HG03066 (cell line): ENCODE results near the gene B9D1.

Experiments used
- ATAC-seq: cut with Tn5 transposase; IDR thresholded peaks from one replicate; pipeline ENCODE4 v1.9.1; 2021; ENCODE audit warnings: low read depth; ENCODE audit not compliant: unreplicated experiment

Gene B9D1, protein sequence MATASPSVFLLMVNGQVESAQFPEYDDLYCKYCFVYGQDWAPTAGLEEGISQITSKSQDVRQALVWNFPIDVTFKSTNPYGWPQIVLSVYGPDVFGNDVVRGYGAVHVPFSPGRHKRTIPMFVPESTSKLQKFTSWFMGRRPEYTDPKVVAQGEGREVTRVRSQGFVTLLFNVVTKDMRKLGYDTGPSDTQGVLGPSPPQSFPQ

DNA sequence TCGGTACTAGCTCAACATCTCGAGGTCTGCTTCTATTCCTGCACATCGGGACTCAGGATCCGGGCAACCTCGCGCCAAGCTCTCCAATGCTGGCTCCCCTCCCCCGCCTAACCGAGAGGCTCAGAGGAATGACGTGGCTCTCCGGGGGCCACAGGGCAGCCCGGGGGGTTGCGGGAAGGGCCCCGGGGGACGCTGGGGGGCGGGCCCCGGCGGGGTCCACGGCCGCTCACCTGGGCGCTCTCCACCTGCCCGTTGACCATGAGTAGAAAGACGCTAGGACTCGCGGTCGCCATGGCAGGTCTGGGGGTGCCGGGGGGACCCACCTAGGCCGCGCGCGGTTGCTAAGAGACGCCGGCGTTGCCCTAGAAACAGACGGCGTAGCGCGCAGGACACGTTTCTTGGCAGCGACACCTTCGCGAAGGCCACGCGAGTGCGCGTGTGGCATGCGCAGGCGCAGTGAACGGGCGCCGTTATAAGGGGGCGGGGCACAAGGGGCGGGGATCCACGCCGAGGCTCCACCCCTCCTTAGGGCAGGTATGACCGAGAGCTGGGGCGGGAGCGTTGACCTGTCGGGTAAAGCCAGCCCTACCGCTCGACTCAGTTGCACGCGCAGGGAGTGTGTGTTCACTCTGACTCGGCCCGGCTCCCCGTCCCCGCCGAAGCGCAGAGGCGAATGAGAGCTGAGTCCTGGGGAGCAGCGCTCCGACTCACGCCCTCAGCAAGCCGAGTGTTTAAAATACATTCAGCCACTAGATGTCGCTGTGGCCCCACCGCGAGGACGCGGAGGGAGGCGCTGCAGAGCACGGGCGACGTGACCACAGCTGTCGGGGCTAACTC is at the start of gene B9D1:
TSS of gene B9D1 (minus strand) at position 447 of the 837 bp plus-strand sequence. CDS start at position 293, 154 bp downstream.
- peak; percentile 79 for ATAC-seq

DNA sequence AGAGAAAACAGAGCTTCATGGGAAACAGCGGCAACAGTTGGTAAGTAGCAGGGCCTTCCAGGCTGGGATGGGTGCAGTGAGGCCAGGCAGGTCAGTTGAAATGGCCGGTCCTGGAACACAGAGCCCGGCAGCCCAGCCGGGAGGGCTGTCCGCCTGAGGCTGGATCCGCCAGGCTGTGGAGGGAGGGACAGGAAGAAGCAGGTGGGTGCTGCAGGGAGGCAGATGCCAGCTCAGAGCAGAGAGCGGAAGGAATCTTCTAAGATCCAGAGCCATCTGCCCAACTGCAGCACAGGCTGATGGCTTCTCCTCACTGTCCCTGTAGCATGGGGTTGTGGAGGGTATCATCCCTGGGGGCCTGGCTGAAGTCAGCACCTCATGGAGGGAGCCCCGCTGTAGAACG is 49.1 kb upstream of the B9D1 start:
- no peak for ATAC-seq

DNA sequence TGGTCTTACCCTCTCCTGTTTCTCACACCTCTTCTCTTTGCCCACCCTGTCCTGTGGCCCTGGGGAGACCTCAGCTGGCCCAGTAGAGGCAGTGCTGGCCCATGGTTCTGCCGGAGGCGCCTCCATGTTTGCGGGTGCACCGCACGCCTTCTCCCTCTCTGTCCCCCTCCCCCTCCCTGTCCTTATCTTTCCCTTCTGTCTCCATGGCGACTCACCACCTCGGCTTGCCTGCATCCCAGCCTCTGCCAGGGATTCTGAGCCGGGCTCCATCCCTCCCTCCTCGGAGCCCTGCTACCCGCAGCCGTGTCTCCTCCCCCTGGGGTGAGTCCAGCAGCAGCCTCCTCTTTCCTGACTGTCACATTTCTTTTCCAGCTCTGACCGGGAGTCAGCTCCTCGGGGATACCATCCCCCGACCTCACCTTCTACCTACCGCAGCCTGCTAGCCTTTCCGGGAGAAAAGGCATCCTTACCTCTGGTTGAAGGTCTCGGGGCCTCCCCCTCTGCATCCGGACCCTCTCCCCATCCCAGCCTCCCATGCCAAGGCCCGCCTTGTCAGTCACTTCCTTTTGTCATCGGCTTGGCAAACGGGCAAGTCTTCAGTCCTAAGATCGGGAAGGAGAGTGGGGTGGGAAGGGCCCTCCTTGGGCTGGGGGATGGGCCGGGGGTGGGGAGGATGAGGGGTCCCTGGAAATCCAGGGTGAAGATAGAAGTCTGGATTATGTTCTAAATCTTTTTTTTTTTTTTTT is 48.5 kb upstream of the B9D1 start, which contains the start of gene RNF112:
TSS of gene RNF112 (plus strand) at position 358 of the 746 bp plus-strand sequence. CDS start at position 535, 177 bp downstream.
- ATAC-seq: no peak

DNA sequence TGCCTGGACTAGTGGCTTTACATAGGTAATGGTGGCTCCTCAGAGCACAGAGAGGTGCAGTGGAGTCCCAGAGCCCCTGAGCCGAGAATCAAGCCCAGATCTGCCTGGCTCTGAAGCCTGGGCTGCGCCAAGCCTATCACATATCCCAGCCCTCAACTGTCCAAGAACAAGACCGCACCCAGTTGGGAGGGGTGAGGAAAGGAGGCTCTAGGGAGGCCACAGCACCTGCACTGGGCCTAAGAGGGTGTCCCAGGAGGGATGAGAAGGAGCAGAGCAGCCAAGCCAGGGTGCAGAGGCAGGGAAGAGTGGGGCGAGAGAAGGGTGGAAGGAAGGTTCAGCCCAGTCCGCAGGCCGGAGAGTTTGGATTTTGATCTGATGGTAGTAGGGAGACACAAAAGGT is 47.6 kb upstream of the B9D1 start:
- ATAC-seq: no peak

DNA sequence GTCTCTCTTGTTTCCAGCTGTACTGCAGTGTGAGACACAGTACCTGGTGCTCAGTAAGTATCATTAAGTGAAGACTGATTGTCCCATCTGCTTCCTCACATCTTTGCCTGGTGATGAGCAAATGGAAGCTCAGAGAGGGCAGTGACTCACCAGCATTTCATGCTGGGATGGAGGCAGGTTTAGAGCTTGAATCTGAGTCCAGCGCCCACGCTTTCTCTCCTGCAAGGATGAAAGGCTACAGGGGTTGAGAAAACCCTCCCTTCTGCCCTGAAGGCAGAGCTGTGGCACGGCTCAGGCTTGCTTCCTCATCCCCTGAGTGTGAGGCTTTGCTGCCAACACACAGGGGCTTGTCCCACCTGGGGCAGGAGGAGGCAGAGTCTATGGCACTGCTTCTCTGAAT is 47.0 kb upstream of the B9D1 start:
- no peak for ATAC-seq

DNA sequence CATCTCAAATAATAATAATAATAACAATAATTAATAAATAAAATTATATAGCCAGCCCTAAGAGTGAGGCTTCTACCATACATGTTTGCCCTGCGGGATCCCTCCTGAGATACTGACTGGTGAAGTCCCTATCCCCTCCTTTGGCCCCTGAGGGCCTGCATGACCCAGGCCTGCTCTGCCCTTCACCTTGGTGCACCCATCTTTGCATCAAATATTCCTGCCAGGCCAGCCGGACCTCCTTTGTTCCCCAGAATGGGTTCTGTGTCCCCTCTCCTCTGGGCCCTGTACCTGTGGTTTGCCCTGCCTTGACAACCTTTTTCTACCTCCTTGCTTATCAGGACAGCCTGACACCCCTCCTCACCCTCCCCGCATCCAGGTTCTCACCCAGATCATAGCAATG is 46.5 kb upstream of the B9D1 start:
- ATAC-seq: no peak

DNA sequence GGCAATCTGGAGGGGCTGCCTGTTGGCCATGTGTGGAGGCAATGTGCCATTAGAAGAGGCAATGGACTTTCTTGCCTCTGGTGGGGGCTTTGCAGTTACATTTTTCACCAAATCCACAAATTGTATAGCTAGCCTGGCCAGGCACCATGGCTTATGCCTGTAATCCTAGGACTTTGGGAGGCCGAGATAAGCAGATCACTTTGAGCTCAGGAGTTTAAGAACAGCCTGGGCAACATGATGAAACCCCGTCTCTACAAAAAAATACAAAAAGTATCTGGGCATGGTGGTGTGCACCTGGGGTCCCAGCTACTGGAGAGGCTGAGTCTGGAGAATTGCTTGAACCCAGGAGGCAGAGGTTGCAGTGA is 45.8 kb upstream of the B9D1 start:
- ATAC-seq: no peak

DNA sequence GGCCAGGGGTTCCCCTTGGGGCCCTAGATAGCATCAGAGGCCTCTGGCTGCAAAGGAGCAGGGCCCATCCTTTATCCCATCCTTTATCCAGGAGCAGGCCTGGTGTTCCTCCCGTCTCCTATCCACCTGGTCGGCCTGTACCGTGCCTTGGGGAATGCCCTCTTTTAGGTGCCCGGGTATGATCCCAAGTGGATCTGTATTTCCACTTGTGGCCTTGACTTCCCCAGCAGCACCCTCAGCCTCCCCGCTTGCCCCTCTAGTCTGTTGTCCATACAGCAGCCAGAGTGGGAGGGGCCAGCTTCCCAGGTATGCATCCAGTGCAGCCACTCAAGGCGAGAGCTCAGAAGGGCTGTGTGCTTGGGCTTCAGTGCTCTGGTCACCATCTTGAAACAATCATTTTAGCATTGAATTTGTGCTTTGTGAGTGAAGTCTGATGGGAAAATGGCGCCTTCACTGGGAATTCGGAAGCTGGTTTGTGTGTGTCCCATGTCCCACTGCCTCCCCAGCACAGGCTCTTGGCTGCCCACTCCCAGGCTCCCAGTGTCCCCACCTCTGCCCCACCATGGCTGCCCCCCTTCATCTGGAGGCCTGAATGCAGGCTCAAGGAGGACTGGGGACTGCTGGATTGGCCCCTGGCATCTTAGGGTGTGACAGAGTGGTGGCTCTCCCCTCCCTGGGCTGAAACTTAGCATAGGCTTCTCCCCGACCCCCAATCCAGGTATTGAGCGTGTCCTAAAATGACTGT is 45.2 kb upstream of the B9D1 start:
- no peak for ATAC-seq

DNA sequence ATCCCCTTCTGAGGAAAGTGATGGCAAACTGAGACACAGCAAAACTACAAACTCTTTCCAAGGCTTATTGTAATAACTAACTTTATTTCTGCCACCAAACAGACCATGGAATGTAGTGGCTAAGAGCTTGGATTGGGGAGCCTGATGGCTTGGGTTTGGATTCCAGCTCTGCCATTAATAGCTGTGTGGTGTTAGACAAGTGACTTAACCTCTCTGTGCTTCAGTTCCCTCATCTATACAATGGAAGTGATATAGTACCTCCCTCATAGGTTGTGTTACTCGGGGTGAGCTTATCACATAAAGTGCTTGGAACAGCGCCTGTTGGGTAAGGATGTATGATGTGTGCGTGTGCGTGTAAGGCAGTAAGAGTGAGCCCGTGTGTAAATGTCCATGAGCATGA is 42.6 kb upstream of the B9D1 start:
- ATAC-seq: no peak

DNA sequence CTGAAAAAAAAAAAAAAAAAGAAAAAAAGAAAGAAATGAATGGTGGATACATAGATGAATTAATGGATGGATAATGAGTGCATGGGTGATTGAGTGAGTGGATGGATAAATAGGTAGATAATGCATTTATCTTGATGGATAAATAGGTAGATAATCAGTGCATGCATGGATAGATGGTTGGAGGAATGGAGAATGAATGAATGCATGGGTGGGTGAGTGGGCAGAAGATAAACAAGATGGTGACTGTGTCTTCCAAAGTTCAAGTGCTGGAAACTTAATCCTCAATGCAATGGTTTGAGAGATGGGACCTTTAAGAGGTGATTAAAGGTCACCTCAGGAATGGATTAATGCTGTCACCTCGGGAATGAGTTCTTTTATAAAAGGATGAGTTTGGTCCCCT is 41.7 kb upstream of the B9D1 start:
- no peak for ATAC-seq

DNA sequence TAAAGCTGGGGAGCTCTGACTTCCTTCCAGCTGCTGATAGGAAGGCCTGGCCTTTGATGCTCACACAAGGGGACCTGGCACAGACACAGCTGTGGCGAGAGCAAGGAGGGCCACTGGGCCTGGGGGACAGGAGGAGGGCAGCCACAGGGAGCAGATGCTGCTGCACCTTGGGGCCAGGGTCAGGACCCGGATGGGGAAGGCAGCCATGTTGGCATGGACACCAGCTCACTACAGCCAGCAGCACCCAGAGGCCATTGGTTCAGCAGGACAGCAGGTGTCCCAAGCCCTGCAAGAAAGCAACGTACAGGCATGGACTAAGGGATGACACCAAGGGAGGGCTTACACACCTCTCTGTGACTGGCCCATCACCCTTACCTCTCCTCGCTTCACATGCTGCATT is 40.5 kb upstream of the B9D1 start:
- ATAC-seq: no peak

DNA sequence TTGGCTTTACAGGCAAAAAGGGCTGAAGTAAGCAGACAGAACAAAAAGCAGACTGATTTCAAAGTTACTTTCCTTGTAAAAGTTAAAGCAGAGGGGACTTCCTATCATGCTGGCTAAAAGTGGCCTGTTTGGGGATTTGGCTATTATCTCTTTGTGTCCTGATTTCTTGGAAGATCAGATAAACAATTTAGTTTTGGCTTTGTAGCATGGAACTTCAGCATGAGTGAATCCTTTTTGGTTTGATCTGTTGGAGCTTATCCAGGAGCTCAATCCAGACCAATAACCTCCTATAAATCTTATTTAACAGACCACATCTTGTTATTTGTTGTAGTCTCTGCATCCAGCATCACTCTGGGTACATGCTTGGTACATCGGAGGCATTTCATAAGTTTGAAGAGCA is 39.6 kb upstream of the B9D1 start:
- ATAC-seq: no peak

DNA sequence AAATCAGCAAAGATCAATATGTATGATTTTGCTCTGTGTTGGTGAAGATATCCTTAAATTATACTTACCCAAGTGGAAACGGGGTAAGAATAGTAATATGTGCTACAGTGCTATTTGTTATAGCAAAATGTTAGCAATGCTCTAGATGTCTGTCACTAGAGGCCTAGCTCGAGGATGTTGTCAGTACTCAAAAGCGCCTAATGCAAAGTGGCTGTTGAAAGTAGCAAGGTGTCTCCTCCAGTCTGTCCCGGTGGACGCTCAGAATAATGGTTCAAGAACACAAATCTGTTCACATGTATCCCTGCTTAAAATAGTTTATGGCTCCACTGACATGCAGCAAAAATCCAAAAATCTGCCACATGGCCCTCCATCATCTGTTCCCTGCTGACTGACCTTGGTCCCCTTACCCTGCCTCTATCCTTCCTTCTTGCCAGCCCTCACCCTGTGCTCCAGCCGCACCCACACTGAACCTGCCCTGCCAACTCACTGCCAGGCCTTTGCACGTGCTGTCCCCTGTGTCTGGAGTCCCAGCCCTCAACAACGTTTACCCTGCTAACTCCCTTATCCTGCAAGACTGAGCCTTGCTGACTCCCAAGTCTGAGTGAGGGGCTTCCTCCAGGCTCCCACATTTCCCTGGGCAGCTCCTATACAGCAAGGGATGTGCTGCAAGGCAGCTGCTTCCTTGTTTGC is 38.9 kb upstream of the B9D1 start:
- ATAC-seq: no peak

DNA sequence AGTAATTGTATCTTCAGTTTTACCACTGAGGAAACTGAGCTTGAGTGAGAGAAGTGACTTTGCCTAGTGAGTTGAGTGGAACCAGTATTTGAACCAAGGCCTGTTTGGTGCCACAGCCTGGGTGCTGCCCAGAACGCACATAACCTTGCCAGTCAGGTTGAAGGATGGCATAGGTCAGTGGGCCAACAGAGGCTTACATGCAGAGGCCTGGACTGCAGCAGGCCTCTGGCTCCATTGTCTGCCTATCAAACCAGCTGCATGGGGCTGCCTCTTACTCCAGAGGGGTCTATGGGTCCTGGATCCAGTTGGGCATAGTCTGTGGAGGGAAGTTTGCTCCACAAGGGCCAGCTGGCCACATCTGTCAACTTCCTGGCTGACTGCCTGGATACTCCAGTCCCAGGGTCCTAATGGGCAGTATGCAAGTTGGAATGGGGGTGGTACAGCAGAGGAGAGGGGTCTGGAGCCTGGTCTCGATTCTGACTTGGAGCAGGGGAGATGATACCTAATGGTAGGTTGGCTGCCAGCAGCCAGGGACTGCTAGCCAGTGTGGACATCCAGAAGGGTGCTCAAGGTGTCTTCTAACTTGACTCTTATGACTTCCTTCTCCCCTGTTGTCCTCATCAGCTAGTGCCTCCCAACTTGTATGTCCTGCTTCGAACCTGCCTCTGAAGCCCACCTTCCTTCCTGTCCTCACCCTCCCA is 37.4 kb upstream of the B9D1 start:
- no peak for ATAC-seq

DNA sequence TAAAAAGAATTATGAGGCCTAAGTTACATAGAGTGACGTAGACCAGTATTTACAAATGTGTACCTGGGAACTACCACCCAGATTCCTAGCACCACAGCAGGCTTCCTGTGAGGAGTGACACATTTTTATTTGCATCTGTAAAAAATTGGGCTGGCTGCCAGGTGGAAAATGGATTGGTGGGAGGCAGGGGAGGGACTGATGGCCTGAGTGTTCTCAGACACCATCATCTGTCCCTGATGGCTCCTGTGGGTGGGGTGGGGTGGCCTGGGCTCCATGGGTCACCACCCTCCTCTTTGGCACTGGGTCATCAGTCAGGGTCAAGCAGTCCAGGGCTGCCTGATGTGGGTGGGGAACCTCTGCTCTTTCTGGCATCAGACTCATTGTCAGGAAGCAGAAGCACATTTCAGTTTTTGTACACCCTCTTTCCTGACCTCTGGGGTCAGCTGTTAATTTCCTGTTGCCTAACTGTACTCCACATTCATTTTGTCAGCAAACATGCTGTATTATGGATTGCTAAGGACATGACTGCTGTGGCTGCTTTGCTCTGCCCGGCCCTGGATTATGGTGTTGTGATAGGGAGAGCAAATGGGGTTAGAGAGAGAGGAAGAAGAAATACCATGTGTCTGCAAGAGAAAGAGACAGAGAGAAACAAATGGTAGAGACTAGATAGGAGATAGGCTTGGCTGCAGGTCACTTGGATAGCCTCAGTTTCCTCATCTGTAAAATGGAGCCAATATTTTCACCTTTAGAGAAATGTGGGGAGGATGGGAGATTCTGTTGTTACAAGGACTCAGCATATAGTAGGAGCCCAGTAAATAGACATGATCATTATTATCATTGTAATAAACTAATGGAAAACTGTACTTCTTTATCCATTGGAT is 36.0 kb upstream of the B9D1 start:
- no peak for ATAC-seq

DNA sequence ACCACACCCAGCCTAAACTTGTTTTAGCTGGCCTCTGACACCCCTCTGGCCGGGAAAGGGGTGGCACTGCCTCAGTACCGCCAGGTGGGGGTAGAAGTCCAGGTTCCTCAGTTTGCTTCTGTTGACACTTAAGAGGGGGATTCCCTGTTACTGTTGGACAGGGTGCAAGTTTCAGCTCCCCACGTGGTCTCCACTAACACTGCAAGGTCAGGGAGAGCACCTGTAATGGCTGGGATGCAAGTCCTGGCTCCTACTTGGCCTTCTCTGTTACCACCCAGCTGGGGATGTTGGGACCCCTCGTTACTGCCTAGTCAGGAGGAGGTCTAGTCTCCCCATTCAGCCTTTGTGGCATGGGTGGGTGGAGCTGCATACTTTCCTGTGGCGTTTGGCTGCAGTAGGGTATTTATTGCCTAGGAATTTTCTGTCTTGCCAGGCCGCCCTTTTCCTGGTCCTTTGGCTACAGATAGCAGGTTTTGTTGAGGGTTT is 35.1 kb upstream of the B9D1 start:
- no peak for ATAC-seq

DNA sequence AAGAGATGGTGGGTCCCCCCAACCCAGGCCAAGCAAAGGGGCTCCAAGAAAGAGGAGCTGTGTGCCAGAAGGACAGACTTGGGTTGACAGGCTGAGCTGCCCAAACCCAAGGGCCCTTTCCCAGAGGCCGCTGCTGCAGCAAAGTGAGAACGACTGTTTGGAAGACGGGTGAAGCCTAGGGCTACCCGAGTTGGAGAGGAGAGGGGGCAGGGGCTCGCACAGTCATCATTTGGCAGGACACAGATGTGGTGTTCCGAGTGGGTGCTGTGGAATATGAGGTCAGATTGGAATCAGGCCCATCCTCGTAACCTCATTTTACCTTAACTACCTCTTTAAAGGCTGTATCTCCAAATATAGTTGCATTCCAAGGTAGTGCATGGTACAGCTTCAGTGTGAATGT is 29.8 kb upstream of the B9D1 start:
- no peak for ATAC-seq

DNA sequence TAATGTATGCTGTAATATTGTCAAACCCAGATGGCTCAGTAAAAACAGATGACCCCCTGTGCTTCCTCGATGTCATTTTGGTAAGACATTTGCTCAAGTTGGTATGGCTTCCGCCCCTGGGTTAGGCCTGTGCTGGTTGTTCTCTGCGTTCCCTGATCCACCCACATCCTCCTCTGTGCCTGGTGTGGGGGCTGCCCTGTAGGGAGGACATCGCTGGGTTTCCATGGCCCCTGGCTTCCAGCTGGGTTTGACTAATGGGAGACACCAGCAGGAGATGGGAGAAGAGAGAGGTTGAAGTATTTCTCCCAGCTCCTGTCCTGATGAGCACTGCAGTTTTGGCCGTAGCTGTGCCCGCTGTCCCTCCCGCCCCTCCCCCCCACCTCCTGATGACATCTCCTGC is 28.9 kb upstream of the B9D1 start:
- no peak for ATAC-seq

DNA sequence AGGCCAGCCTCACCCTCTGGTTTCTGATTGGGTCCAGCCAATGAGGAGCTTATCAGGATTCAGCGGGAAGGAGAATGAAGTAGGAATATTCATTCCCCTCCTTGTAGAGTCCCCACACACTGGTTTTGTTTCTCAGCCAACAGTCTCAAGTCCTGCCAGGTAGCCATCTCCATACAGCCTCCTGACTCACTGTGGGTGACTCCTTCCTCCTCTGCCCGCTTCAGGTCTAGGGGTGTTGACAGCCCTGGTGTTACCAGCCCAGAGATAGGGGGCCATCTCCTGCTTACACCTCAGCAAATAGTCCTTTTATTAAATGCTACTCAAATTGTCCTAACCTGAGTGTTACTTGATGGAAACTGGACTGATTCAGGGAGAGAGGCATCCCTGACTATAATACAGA is 28.4 kb upstream of the B9D1 start:
- ATAC-seq: no peak
